WTC11 (cell line): ENCODE data around the gene FBXO41. TPM values are rescaled to one million over a fixed set of nuclear protein-coding genes. Genes with fewer than 3 reads are reported as not detected.

Experiments
- ATAC-seq: fragments of 200-7000 bp; cut with Tn5 transposase; 2 replicates; pipeline ENCODE4 v1.10.0; 2021; ENCODE audit warnings: mild to moderate bottlenecking, moderate library complexity
- CTCF ChIA-PET: fragments of 300-600 bp; sonication (Branson Sonifier 250); formaldehyde crosslinking; loops from one replicate; lab custom pipeline; 2021; ENCODE audit warnings: antibody characterized with exemption; lab: Charles Lee
- POLR2A ChIA-PET: fragments of 350-600 bp; sonication (Branson Sonifier 250); formaldehyde crosslinking; loops from one replicate; lab custom pipeline; 2021; ENCODE audit warnings: antibody characterized with exemption; lab: Charles Lee
- DNase-seq: peaks from one replicate; pipeline ENCODE4 v3.0.0; 2021; ENCODE audit warnings: low spot score
- H3K27ac Mint-ChIP-seq: 2 replicates; pipeline ENCODE4 v1.8.0; 2021; ENCODE audit warnings: mixed read lengths
- H3K27me3 Mint-ChIP-seq: 2 replicates; pipeline ENCODE4 v1.8.0; 2021; ENCODE audit warnings: low read depth, mild to moderate bottlenecking, moderate library complexity, mixed read lengths
- H3K36me3 Mint-ChIP-seq: 2 replicates; pipeline ENCODE4 v1.8.0; 2021; ENCODE audit warnings: mixed read lengths
- H3K4me1 Mint-ChIP-seq: 2 replicates; pipeline ENCODE4 v1.8.0; 2022; ENCODE audit warnings: mixed read lengths
- H3K4me3 Mint-ChIP-seq: 2 replicates; pipeline ENCODE4 v1.8.0; 2021; ENCODE audit warnings: mild to moderate bottlenecking, moderate library complexity, mixed read lengths
- H3K9me3 Mint-ChIP-seq: 2 replicates; pipeline ENCODE4 v1.8.0; 2021; ENCODE audit warnings: mixed read lengths
- ARID4B ChIP-seq: sonication (generic); formaldehyde crosslinking; IDR thresholded peaks from 2 replicates; pipeline ENCODE4 v1.8.0; 2023; ENCODE audit warnings: missing genetic modification reagents, mild to moderate bottlenecking, borderline replicate concordance
- ETV6 ChIP-seq: sonication (generic); formaldehyde crosslinking; IDR thresholded peaks from 2 replicates; pipeline ENCODE4 v1.8.1; 2022; ENCODE audit warnings: mild to moderate bottlenecking, missing genetic modification reagents
- FOXK1 ChIP-seq: sonication (generic); formaldehyde crosslinking; IDR thresholded peaks from 2 replicates; pipeline ENCODE4 v1.8.0; 2022; ENCODE audit warnings: mild to moderate bottlenecking, moderate library complexity, missing genetic modification reagents
- GABPB1 ChIP-seq: sonication (generic); formaldehyde crosslinking; IDR thresholded peaks from 2 replicates; pipeline ENCODE4 v1.8.1; 2023; ENCODE audit warnings: mild to moderate bottlenecking, missing genetic modification reagents
- IRF2 ChIP-seq: sonication (generic); formaldehyde crosslinking; IDR thresholded peaks from 2 replicates; pipeline ENCODE4 v1.8.0; 2022; ENCODE audit warnings: low read depth, missing genetic modification reagents, borderline replicate concordance
- MYBL2 ChIP-seq: sonication (generic); formaldehyde crosslinking; IDR thresholded peaks from 2 replicates; pipeline ENCODE4 v1.8.1; 2023; ENCODE audit warnings: mild to moderate bottlenecking, moderate library complexity, missing genetic modification reagents
- OVOL2 ChIP-seq: fragments of 250-450 bp; sonication (Bioruptor Pico); IDR thresholded peaks from 2 replicates; pipeline ENCODE4 v1.9.0; 2021; ENCODE audit warnings: mild to moderate bottlenecking, borderline replicate concordance
- RORB ChIP-seq: fragments of 250-450 bp; sonication (Bioruptor Pico); IDR thresholded peaks from 2 replicates; pipeline ENCODE4 v1.9.0; 2021; ENCODE audit warnings: mild to moderate bottlenecking
- SMAD4 ChIP-seq: sonication (generic); formaldehyde crosslinking; IDR thresholded peaks from 2 replicates; pipeline ENCODE4 v1.8.0; 2022; ENCODE audit warnings: mild to moderate bottlenecking, missing genetic modification reagents
- ZNF138 ChIP-seq: sonication (generic); formaldehyde crosslinking; conservative IDR thresholded peaks from 2 replicates; pipeline ENCODE4 v1.8.1; 2022; ENCODE audit warnings: mild to moderate bottlenecking, moderate library complexity, missing genetic modification reagents
- ZNF281 ChIP-seq: sonication (generic); formaldehyde crosslinking; IDR thresholded peaks from 2 replicates; pipeline ENCODE4 v1.8.0; 2023; ENCODE audit warnings: mild to moderate bottlenecking, missing genetic modification reagents
- ZNF396 ChIP-seq: fragments of 250-450 bp; sonication (Bioruptor Pico); IDR thresholded peaks from 2 replicates; pipeline ENCODE4 v1.8.0; 2021; ENCODE audit warnings: mild to moderate bottlenecking, moderate library complexity, borderline replicate concordance
- ZNF425 ChIP-seq: fragments of 250-450 bp; sonication (Bioruptor Pico); conservative IDR thresholded peaks from 2 replicates; pipeline ENCODE4 v1.9.0; 2021; ENCODE audit warnings: mild to moderate bottlenecking
- ZNF671 ChIP-seq: fragments of 250-450 bp; sonication (Bioruptor Pico); IDR thresholded peaks from 2 replicates; pipeline ENCODE4 v1.8.0; 2021; ENCODE audit warnings: mild to moderate bottlenecking
- total RNA-seq: library from RNA; stranded (reverse); gene quantifications from 3 replicates; pipeline ENCODE4 v1.2.3, GENCODE V29; 2021
- TF ChIP-seq, protein P1 (sequence below): sonication (generic); formaldehyde crosslinking; IDR thresholded peaks from 2 replicates; pipeline ENCODE4 v1.8.1; 2023; ENCODE audit warnings: mild to moderate bottlenecking, moderate library complexity, missing genetic modification reagents
- TF ChIP-seq, protein P2 (sequence below): sonication (generic); formaldehyde crosslinking; IDR thresholded peaks from 2 replicates; pipeline ENCODE4 v1.8.1; 2022; ENCODE audit warnings: low read depth, mild to moderate bottlenecking, moderate library complexity, missing genetic modification reagents, borderline replicate concordance
- TF ChIP-seq, protein P3 (sequence below): fragments of 250-450 bp; sonication (Bioruptor Pico); IDR thresholded peaks from 2 replicates; pipeline ENCODE4 v2.1.2; 2022; ENCODE audit warnings: mild to moderate bottlenecking, moderate library complexity

FBXO41 gene
- total RNA-seq, 1 experiment from 2014 or later, result 19.2 TPM

- no peak for TF ChIP-seq ZNF396 (CRISPR knock-in tag)
- no peak for TF ChIP-seq MYBL2 (CRISPR knock-in tag)
- TF ChIP-seq ZNF425 (CRISPR knock-in tag), result no peak
- TF ChIP-seq, protein P1, sequence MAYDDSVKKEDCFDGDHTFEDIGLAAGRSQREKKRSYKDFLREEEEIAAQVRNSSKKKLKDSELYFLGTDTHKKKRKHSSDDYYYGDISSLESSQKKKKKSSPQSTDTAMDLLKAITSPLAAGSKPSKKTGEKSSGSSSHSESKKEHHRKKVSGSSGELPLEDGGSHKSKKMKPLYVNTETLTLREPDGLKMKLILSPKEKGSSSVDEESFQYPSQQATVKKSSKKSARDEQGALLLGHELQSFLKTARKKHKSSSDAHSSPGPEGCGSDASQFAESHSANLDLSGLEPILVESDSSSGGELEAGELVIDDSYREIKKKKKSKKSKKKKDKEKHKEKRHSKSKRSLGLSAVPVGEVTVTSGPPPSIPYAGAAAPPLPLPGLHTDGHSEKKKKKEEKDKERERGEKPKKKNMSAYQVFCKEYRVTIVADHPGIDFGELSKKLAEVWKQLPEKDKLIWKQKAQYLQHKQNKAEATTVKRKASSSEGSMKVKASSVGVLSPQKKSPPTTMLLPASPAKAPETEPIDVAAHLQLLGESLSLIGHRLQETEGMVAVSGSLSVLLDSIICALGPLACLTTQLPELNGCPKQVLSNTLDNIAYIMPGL (CRISPR knock-in tag), result no peak
- no peak for TF ChIP-seq ZNF138 (CRISPR knock-in tag)
- TF ChIP-seq, all 79 proteins: peak for 0
- Mint-ChIP-seq H3K27me3 (peaks cover 7% of the 10 kb centered on the region), H3K27ac (no peak overlapping the region), H3K36me3 (peaks cover 15% of the 10 kb centered on the region), H3K4me3 (no peak overlapping the region), H3K4me1 (peaks cover 34% of the 10 kb centered on the region), H3K9me3 (no peaks in the 10 kb centered on the region)
- ChIA-PET POLR2A (no interaction called here), CTCF (interaction anchor here (1.7 kb wide), 1 partner anchor 40 kb away, joined by 7 read pairs; no protein-coding TSS in a partner anchor)
- DNase-seq, result no peak
- no peak for ATAC-seq
Measured at GRCh38 chr2:73217826-73218225, 66.5 kb downstream of the FBXO41 start.

DNA sequence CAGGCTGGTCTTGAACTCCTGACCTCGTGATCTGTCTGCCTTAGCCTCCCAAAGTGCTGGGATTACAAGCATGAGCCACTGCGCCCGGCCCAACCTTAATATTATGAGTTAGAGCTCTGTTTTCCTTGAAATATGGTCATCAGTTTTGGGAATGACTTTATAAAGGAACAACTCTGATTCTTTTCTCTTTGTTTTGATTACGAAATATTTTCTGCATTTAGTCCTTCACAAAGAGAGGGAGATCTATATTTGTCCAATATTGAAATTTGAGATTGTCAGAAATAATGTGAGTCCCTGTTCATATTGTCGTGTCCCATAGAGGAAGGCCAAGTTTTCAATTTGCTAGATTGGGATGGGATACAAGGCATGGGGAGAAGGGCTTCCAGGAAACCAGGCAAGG is 67.1 kb downstream of the FBXO41 start:
- Mint-ChIP-seq H3K4me3 (no peak overlapping the region), H3K27me3 (peaks cover 8% of the 10 kb centered on the region), H3K9me3 (no peaks in the 10 kb centered on the region), H3K36me3 (peaks cover 13% of the 10 kb centered on the region), H3K4me1 (peaks cover 37% of the 10 kb centered on the region), H3K27ac (no peak overlapping the region)
- ChIA-PET CTCF (interaction anchor here (0.8 to 1.7 kb wide), 2 partner anchors 14 to 40 kb away, joined by 3 to 7 read pairs; no protein-coding TSS in a partner anchor), POLR2A (no interaction called here)
- no peak for ATAC-seq
- no peak for TF ChIP-seq OVOL2 (CRISPR knock-in tag)
- no peak for TF ChIP-seq GABPB1 (CRISPR knock-in tag)
- no peak for TF ChIP-seq ETV6 (CRISPR knock-in tag)
- no peak for TF ChIP-seq SMAD4 (CRISPR knock-in tag)
- TF ChIP-seq RORB (CRISPR knock-in tag), result no peak
- TF ChIP-seq FOXK1, result no peak
- TF ChIP-seq, protein P2, sequence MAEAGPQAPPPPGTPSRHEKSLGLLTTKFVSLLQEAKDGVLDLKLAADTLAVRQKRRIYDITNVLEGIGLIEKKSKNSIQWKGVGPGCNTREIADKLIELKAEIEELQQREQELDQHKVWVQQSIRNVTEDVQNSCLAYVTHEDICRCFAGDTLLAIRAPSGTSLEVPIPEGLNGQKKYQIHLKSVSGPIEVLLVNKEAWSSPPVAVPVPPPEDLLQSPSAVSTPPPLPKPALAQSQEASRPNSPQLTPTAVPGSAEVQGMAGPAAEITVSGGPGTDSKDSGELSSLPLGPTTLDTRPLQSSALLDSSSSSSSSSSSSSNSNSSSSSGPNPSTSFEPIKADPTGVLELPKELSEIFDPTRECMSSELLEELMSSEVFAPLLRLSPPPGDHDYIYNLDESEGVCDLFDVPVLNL (CRISPR knock-in tag), result no peak
- TF ChIP-seq, protein P3, sequence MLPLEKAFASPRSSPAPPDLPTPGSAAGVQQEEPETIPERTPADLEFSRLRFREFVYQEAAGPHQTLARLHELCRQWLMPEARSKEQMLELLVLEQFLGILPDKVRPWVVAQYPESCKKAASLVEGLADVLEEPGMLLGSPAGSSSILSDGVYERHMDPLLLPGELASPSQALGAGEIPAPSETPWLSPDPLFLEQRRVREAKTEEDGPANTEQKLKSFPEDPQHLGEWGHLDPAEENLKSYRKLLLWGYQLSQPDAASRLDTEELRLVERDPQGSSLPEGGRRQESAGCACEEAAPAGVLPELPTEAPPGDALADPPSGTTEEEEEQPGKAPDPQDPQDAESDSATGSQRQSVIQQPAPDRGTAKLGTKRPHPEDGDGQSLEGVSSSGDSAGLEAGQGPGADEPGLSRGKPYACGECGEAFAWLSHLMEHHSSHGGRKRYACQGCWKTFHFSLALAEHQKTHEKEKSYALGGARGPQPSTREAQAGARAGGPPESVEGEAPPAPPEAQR (CRISPR knock-in tag), result no peak
- no peak for TF ChIP-seq IRF2 (CRISPR knock-in tag)
- no peak for TF ChIP-seq ARID4B
- no peak for TF ChIP-seq ZNF281 (CRISPR knock-in tag)
- no peak for TF ChIP-seq ZNF671 (CRISPR knock-in tag)
- no peak for DNase-seq
